Measurements from ENCODE around the gene SIGLEC7. TPM values are rescaled to one million over a fixed set of nuclear protein-coding genes. Genes with fewer than 3 reads are reported as not detected.
A peak's percentile ranks its signal among the peaks of the same experiment; 100 is the strongest.

SIGLEC7 gene
- total and polyA plus RNA-seq, 10 of the 15 experiments (the other 5 are each of a cell fraction or from before 2014, with no cell fraction given), result 0.15 TPM; not detected in 9

- in situ Hi-C loops (cut with MboI), result no loop called here
- intact Hi-C loops (cut with micrococcal nuclease; ENCODE audit: unreplicated experiment), result no loop called here
- CTCF ChIA-PET, result interaction anchor here (10.1 kb wide), 1 partner anchor 96 kb away, joined by 121 read pairs; no protein-coding TSS in a partner anchor
- RAD21 ChIA-PET (ENCODE audit: unreplicated experiment), result interaction anchor here (2.2 kb wide), 1 partner anchor 97 kb away, joined by 5 read pairs; no protein-coding TSS in a partner anchor
- no peak for ATAC-seq
- Histone ChIP-seq H3K27me3 (replicated peaks in 1 of 2; ENCODE audit: control insufficient read depth in 2 of 2, insufficient read depth in 2 of 2, low read length in 1 of 2) (no peaks in the 10 kb centered on the region), H2AFZ (ENCODE audit: control insufficient read depth, low read depth, low read length) (no peak overlapping the region), H3K9me3 (replicated peaks; ENCODE audit: control insufficient read depth, insufficient read depth, low read length) (no peaks in the 10 kb centered on the region), H3K9ac (ENCODE audit: control insufficient read depth, insufficient read depth, low read length) (no peak overlapping the region), H3K4me3 (no peak overlapping the region), H3K4me1 (ENCODE audit: control insufficient read depth, insufficient read depth, low read length) (peaks cover 16% of the 10 kb centered on the region), H3K27ac (ENCODE audit: control insufficient read depth, insufficient read depth) (no peak overlapping the region), H3K36me3 (ENCODE audit: control insufficient read depth in 2 of 2, insufficient read depth in 2 of 2, low read length in 1 of 2) (no peaks in the 10 kb centered on the region), H3K4me2 (ENCODE audit: control insufficient read depth, insufficient read depth) (peak overlapping the region; percentile 25), H4K20me1 (ENCODE audit: control insufficient read depth, insufficient read depth) (no peaks in the 10 kb centered on the region; the same call in 1 of the 2 replicates), H3K79me2 (ENCODE audit: control insufficient read depth, insufficient read depth, low read length) (no peaks in the 10 kb centered on the region)
- no peak for FAIRE-seq
- WGBS (ENCODE audit: insufficient coverage, insufficient replicate concordance, low lambda C conversion rate, missing lambda C conversion rate), result 46% methylated on average over 3 of the region's 3 CpGs
- no peak for DNase-seq (ENCODE audit: low read depth, low spot score)
- POLR2A ChIA-PET, result no interaction called here
- SMC1A ChIA-PET (ENCODE audit: uncharacterized antibody, unreplicated experiment), result interaction anchor here (1.4 kb wide), 1 partner anchor 96 kb away, joined by 5 read pairs; no protein-coding TSS in a partner anchor
- BruUV-seq (replicated peaks), result no TSS peak
- no peak for TF ChIP-seq KDM1A (IDR thresholded peaks at IDR 0.05; ENCODE audit: borderline replicate concordance)
- peak in 1 of 2 experiments; percentile 12; a peak in 2 of 4 replicates for TF ChIP-seq IKZF2 (IDR thresholded peaks at IDR 0.05)
Observed at GRCh38 chr19:51163257-51163656, 21.2 kb downstream of the SIGLEC7 start.

DNA sequence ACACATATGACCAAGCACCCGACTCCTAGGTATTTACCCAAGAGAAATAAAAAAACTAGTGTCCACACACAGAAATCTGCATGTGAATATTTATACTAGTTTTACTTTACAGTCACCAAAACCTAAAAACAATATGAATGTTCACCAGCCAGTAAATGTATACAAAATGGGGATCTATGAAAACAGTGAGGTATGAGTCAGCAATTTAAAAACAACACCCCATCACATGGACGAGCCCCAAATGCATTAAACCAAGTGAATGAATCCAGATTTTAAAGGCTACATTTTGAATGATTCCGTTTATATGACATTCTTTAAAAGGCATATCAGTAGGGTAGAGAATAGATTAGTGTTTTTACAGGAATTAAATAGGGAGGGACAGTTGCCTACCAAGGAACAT is 22.1 kb downstream of the SIGLEC7 start:
- ChIA-PET SMC1A (ENCODE audit: uncharacterized antibody, unreplicated experiment) (interaction anchor here (0.8 kb wide), 1 partner anchor 95 kb away, joined by 3 read pairs; no protein-coding TSS in a partner anchor), CTCF (no interaction called here), POLR2A (no interaction called here), RAD21 (ENCODE audit: unreplicated experiment) (interaction anchor here (0.8 kb wide), 1 partner anchor 95 kb away, joined by 3 read pairs; no protein-coding TSS in a partner anchor)
- no peak for ATAC-seq
- H3K79me2 ChIP-seq (ENCODE audit: control insufficient read depth, insufficient read depth, low read length), result no peaks in the 10 kb centered on the region
- WGBS (ENCODE audit: insufficient coverage, insufficient replicate concordance, low lambda C conversion rate, missing lambda C conversion rate), result 27% methylated on average over 3 of the region's 3 CpGs
- intact Hi-C loops (cut with micrococcal nuclease; ENCODE audit: unreplicated experiment) (no loop called here), in situ Hi-C loops (cut with MboI) (no loop called here)
- peaks cover 16% of the 10 kb centered on the region for H3K4me1 ChIP-seq (ENCODE audit: control insufficient read depth, insufficient read depth, low read length)
- H3K9ac ChIP-seq (ENCODE audit: control insufficient read depth, insufficient read depth, low read length), result no peak overlapping the region
- H3K4me2 ChIP-seq (ENCODE audit: control insufficient read depth, insufficient read depth), result no peak overlapping the region
- H3K27me3 ChIP-seq (replicated peaks in 1 of 2; ENCODE audit: control insufficient read depth in 2 of 2, insufficient read depth in 2 of 2, low read length in 1 of 2), result no peaks in the 10 kb centered on the region
- DNase-seq (ENCODE audit: low read depth, low spot score), result no peak
- H3K4me3 ChIP-seq, result no peak overlapping the region
- H3K9me3 ChIP-seq (replicated peaks; ENCODE audit: control insufficient read depth, insufficient read depth, low read length), result no peaks in the 10 kb centered on the region
- H4K20me1 ChIP-seq (ENCODE audit: control insufficient read depth, insufficient read depth), result no peaks in the 10 kb centered on the region
- no peaks in the 10 kb centered on the region for H3K36me3 ChIP-seq (ENCODE audit: control insufficient read depth in 2 of 2, insufficient read depth in 2 of 2, low read length in 1 of 2)
- no TSS peak for BruUV-seq (replicated peaks)
- no peak for TF ChIP-seq HDAC2 (IDR thresholded peaks at IDR 0.05)
- TF ChIP-seq SMAD1 (IDR thresholded peaks at IDR 0.05; ENCODE audit: low read depth, partially characterized antibody), result no peak
- TF ChIP-seq MYC (IDR thresholded peaks at IDR 0.05; ENCODE audit: insufficient read depth, insufficient read length, insufficient replicate concordance, low read length, severe bottlenecking), result no peak
- TF ChIP-seq, protein P1, sequence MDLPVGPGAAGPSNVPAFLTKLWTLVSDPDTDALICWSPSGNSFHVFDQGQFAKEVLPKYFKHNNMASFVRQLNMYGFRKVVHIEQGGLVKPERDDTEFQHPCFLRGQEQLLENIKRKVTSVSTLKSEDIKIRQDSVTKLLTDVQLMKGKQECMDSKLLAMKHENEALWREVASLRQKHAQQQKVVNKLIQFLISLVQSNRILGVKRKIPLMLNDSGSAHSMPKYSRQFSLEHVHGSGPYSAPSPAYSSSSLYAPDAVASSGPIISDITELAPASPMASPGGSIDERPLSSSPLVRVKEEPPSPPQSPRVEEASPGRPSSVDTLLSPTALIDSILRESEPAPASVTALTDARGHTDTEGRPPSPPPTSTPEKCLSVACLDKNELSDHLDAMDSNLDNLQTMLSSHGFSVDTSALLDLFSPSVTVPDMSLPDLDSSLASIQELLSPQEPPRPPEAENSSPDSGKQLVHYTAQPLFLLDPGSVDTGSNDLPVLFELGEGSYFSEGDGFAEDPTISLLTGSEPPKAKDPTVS (IDR thresholded peaks at IDR 0.05; ENCODE audit: low read depth, low read length), result no peak
- no peak for TF ChIP-seq CREM (IDR thresholded peaks at IDR 0.05; ENCODE audit: low read depth)
- no peak for TF ChIP-seq RAD51 (IDR thresholded peaks at IDR 0.05)
- no peak for TF ChIP-seq HCFC1 (IDR thresholded peaks at IDR 0.05; ENCODE audit: low read length)
- TF ChIP-seq POLR2AphosphoS5 (IDR thresholded peaks at IDR 0.05; ENCODE audit: low read length), result no peak
- TF ChIP-seq BCL3 (IDR thresholded peaks at IDR 0.05; ENCODE audit: borderline replicate concordance, insufficient read depth, low read depth, low read length, poor library complexity, severe bottlenecking), result no peak
- no peak for TF ChIP-seq SPI1 (IDR thresholded peaks at IDR 0.05; ENCODE audit: borderline replicate concordance, insufficient read depth, low read depth, low read length)
- TF ChIP-seq, protein P2, sequence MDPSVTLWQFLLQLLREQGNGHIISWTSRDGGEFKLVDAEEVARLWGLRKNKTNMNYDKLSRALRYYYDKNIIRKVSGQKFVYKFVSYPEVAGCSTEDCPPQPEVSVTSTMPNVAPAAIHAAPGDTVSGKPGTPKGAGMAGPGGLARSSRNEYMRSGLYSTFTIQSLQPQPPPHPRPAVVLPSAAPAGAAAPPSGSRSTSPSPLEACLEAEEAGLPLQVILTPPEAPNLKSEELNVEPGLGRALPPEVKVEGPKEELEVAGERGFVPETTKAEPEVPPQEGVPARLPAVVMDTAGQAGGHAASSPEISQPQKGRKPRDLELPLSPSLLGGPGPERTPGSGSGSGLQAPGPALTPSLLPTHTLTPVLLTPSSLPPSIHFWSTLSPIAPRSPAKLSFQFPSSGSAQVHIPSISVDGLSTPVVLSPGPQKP (IDR thresholded peaks at IDR 0.05; ENCODE audit: low read depth, low read length), result no peak
- FAIRE-seq, result no peak
- H3K27ac ChIP-seq (ENCODE audit: control insufficient read depth, insufficient read depth), result no peak overlapping the region
- H2AFZ ChIP-seq (ENCODE audit: control insufficient read depth, low read depth, low read length), result 0 out of 2 replicates have a peak overlapping the region, but pooled peaks have one; percentile 4

All from GM12878 (cell line).